ENCODE measurements around the gene LIPC. TPM values are rescaled to one million over a fixed set of nuclear protein-coding genes. Genes with fewer than 3 reads are reported as not detected.

The LIPC gene
- total RNA-seq, 1 experiment from 2014 or later: not detected

- CTCF ChIA-PET: no interaction called here
Measured at GRCh38 chr15:58473724-58474123, 41.9 kb downstream of the LIPC start.

DNA sequence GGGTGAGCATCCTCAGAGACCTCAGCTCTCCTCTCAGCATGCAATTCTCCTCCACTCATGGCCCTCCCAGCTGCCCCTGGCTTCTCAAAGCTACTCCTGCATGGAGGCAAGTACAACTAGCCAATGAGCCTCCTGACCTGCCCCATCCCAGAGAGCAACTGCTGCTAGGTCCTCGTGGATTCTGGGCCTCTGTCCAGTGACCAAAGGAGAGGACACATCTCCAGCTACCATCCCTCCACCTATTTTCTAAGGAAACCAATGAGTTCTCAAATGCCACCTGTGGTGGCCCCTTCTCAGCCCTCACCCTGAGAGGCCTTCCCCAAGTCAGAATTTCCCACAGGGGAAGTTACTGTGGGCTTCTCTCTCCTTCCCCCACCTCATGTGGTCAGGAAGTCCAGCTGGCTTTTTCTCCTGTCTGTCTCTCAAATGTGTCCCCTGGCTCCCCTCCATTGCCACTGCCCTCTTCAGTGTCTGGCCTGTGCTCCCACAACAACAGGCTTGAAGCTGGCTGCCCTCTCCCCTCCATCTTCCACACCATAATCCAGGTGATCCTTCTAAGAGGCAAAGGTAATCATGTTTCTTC, 43.0 kb downstream of the LIPC start:
- H3K4me3 Mint-ChIP-seq (ENCODE audit: unreplicated experiment): no peak overlapping the region
- H3K27me3 Mint-ChIP-seq (ENCODE audit: insufficient read depth, unreplicated experiment): no peaks in the 10 kb centered on the region
- intact Hi-C loops (cut with micrococcal nuclease): no loop called here
- TF ChIP-seq, protein P1, sequence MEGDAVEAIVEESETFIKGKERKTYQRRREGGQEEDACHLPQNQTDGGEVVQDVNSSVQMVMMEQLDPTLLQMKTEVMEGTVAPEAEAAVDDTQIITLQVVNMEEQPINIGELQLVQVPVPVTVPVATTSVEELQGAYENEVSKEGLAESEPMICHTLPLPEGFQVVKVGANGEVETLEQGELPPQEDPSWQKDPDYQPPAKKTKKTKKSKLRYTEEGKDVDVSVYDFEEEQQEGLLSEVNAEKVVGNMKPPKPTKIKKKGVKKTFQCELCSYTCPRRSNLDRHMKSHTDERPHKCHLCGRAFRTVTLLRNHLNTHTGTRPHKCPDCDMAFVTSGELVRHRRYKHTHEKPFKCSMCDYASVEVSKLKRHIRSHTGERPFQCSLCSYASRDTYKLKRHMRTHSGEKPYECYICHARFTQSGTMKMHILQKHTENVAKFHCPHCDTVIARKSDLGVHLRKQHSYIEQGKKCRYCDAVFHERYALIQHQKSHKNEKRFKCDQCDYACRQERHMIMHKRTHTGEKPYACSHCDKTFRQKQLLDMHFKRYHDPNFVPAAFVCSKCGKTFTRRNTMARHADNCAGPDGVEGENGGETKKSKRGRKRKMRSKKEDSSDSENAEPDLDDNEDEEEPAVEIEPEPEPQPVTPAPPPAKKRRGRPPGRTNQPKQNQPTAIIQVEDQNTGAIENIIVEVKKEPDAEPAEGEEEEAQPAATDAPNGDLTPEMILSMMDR (IDR thresholded peaks at IDR 0.05; ENCODE audit: unreplicated experiment): no peak
- H3K36me3 Mint-ChIP-seq (ENCODE audit: insufficient read depth, unreplicated experiment): no peaks in the 10 kb centered on the region
- BruUV-seq (replicated peaks): no TSS peak
- no peaks in the 10 kb centered on the region for H3K9me3 Mint-ChIP-seq (ENCODE audit: unreplicated experiment)
- peak overlapping the region; percentile 49 for H3K27ac Mint-ChIP-seq (ENCODE audit: low read depth, unreplicated experiment)
- no peak for DNase-seq (ENCODE audit: unreplicated experiment)
- ChIA-PET POLR2A (no interaction called here), CTCF (interaction anchor here (0.6 to 0.9 kb wide), 4 partner anchors 50 to 429 kb away, joined by 3 to 4 read pairs (median 4); no protein-coding TSS in a partner anchor)
- peaks cover 28% of the 10 kb centered on the region for H3K4me1 Mint-ChIP-seq (ENCODE audit: insufficient read depth, unreplicated experiment)

More at GRCh38 chr15:58473724-58474123, 41.9 kb downstream of the LIPC start:
- H3K4me3 Mint-ChIP-seq (ENCODE audit: unreplicated experiment): no peak overlapping the region
- no peaks in the 10 kb centered on the region for H3K36me3 Mint-ChIP-seq (ENCODE audit: insufficient read depth, unreplicated experiment)
- BruUV-seq (replicated peaks): no TSS peak
- H3K4me1 Mint-ChIP-seq (ENCODE audit: insufficient read depth, unreplicated experiment): peaks cover 33% of the 10 kb centered on the region
- intact Hi-C loops (cut with micrococcal nuclease): no loop called here
- H3K9me3 Mint-ChIP-seq (ENCODE audit: unreplicated experiment): no peaks in the 10 kb centered on the region
- peak overlapping the region; percentile 65 for H3K27ac Mint-ChIP-seq (ENCODE audit: low read depth, unreplicated experiment)
- POLR2A ChIA-PET: interaction anchor here (0.6 kb wide), 2 partner anchors 16 to 71 kb away, joined by 3 read pairs; no protein-coding TSS in a partner anchor
- H3K27me3 Mint-ChIP-seq (ENCODE audit: insufficient read depth, unreplicated experiment): no peaks in the 10 kb centered on the region
- peak; percentile 60 for DNase-seq (ENCODE audit: unreplicated experiment)
- TF ChIP-seq, protein P1 (IDR thresholded peaks at IDR 0.05; ENCODE audit: unreplicated experiment): no peak

- ChIA-PET POLR2A (no interaction called here), CTCF (interaction anchor here (0.6 kb wide), 3 partner anchors 166 to 428 kb away, joined by 3 to 4 read pairs (median 3); no protein-coding TSS in a partner anchor)
- peak overlapping the region; percentile 49 for H3K27ac Mint-ChIP-seq (ENCODE audit: low read depth, unreplicated experiment)
- BruUV-seq (replicated peaks): no TSS peak
- H3K4me1 Mint-ChIP-seq (ENCODE audit: insufficient read depth, unreplicated experiment): peaks cover 26% of the 10 kb centered on the region
- H3K27me3 Mint-ChIP-seq (ENCODE audit: insufficient read depth, unreplicated experiment): no peaks in the 10 kb centered on the region
- no peaks in the 10 kb centered on the region for H3K36me3 Mint-ChIP-seq (ENCODE audit: insufficient read depth, unreplicated experiment)
- TF ChIP-seq, protein P1 (IDR thresholded peaks at IDR 0.05; ENCODE audit: unreplicated experiment): no peak
- H3K4me3 Mint-ChIP-seq (ENCODE audit: unreplicated experiment): no peak overlapping the region
- H3K9me3 Mint-ChIP-seq (ENCODE audit: unreplicated experiment): no peaks in the 10 kb centered on the region
- intact Hi-C loops (cut with micrococcal nuclease): no loop called here
- peak; percentile 54 for DNase-seq (ENCODE audit: unreplicated experiment)
Measured at GRCh38 chr15:58475573-58476524, 44.1 kb downstream of the LIPC start.

DNA sequence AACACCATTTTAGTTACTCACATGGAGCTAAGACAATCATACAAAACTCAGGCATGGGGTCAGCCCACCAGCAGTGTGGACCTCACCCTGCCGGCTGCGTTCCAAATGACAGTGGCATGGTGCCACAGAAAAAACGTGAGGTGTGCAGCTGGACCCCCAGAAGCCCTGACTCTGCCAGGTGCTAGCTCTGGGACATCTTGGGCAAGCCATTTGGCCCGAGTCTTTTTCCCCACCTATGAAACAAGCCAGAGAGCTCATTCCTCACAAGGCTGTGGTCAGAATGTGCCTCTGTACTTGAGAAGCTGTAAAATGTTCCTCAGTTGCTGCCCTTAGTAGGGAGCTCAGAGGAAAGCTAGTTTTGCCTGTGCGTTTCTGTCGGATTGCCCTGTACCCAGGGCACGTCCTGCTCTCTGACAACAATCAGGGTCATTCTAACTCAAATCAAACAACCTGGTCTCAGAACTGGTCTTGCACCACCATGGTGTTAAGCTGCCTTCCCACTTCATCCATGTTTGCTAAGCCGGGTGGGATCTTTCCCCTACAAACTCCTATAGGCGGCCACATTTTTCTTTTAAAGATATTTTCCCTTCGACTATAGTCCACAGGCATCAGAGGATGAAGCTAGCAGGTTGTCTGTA, 44.9 kb downstream of the LIPC start:
- POLR2A ChIA-PET: interaction anchor here (0.6 to 1.1 kb wide), 2 partner anchors 15 to 16 kb away, joined by 3 read pairs; no protein-coding TSS in a partner anchor
- Mint-ChIP-seq H3K9me3 (ENCODE audit: unreplicated experiment) (no peaks in the 10 kb centered on the region), H3K27me3 (ENCODE audit: insufficient read depth, unreplicated experiment) (no peaks in the 10 kb centered on the region), H3K36me3 (ENCODE audit: insufficient read depth, unreplicated experiment) (no peaks in the 10 kb centered on the region), H3K4me1 (ENCODE audit: insufficient read depth, unreplicated experiment) (peaks cover 26% of the 10 kb centered on the region), H3K27ac (ENCODE audit: low read depth, unreplicated experiment) (no peak overlapping the region), H3K4me3 (ENCODE audit: unreplicated experiment) (no peak overlapping the region)
- intact Hi-C loops (cut with micrococcal nuclease): no loop called here
- no TSS peak for BruUV-seq (replicated peaks)
- TF ChIP-seq, protein P1 (IDR thresholded peaks at IDR 0.05; ENCODE audit: unreplicated experiment): no peak
- CTCF ChIA-PET: interaction anchor here (1.0 kb wide), 1 partner anchor 138 kb away, joined by 5 read pairs; no protein-coding TSS in a partner anchor
- no peak for DNase-seq (ENCODE audit: unreplicated experiment)

All from MCF 10A (cell line).